ENCODE measurements around the gene CHST8.

Gene CHST8

DNA sequence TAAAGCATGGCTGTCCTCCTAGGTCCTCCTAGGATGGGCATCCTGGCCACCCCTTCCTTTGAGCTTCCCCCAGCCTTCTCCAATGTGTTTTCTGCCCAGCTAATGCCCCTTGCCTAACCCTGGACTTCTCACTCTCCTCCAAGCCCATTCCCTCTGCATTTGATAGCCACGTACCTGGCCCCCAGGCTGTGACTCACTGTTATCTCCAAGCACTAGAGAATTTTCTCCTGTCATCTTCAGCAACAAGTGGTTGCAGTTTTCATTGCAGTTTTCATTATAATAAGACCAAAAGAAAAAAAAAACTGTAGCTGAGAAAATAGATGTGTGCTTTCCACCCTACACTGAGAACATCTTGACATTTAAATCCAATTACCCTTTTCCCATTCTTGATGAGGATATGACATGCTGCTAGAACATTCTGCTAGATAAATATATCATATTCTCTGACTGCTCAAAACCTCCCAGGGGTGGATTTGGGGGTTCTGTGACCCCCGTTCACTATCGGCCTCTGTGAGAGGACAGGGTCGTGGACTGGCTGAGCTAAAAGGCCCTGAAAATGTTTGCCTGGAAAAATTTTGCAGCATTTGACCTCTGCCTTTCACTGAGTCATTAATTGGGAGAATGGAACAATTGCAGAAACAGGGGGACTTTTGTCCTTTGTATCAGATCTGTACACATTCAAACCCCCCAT, 116.1 kb downstream of the CHST8 start:
- DNase-seq (ENCODE audit: low read depth): no peak

DNA sequence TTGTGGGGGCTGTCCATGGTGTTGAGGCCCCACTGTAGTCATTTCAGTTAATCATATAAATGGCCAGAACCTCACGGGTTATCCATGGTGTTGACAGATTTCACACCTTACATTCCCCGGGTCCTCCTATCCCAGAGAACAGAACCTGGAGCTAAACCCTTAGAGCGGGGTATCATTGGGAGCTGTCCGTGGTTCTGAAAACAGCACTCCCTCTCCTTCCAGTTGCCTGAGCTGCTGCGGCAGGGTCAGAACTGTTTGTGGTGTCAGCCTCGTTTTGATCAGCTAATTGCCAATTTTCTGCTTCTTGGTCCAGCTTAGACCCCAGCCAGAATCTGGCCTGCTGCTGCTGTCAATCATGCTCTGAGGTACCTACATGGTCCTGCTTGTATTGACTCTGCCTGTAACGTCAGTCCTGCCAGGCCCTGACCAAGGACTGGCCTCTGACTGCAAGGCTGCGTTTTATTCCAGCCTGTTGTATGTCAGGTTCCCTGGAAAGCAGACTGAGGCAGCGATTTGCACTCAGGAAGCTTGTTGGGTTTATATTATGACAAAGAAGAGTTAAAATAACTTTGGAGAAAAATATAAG, 119.2 kb downstream of the CHST8 start:
- DNase-seq (ENCODE audit: low read depth): peak; percentile 2

DNA sequence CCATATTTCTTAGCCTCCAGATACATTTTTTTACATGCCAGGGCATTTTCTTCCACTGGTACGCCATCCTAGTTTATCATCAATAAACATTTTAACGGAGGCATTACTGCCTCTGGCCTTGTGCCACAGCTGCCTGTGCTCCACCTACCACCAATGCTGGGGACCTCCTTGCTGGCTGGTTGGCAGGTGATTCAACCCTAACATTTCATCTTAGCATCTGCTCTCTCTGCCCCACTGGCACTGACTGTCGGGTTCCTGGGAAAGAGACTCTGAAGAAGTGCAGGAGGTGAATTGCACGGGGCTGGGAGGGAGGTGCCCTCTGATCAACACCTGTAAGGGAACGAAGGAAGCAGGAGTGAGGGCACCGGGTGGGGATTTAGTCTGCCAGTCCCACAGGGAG, 123.5 kb downstream of the CHST8 start:
- DNase-seq (ENCODE audit: low read depth): no peak

GRCh38 chr19:33746159-33746558, 124.4 kb downstream of the CHST8 start:
- DNase-seq (ENCODE audit: low read depth): no peak

DNA sequence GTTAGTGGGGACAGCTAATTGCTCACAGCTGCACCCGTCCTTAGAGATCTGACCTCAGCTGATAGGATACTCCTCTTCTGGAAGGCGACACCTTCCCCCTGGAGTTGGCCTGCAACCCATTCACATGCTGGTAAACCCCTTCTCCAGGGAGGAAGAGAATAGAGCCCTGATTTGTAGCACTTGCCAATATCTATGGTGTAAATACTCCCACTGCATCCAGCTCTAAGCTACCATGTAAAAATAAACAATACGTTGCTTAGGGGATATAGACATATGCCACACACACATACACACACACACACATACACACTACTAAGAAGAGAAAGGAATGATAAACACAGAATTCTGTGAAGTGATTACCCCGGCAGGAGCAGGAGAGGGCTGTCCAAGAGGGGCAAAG, 125.5 kb downstream of the CHST8 start:
- DNase-seq (ENCODE audit: low read depth): no peak

DNA sequence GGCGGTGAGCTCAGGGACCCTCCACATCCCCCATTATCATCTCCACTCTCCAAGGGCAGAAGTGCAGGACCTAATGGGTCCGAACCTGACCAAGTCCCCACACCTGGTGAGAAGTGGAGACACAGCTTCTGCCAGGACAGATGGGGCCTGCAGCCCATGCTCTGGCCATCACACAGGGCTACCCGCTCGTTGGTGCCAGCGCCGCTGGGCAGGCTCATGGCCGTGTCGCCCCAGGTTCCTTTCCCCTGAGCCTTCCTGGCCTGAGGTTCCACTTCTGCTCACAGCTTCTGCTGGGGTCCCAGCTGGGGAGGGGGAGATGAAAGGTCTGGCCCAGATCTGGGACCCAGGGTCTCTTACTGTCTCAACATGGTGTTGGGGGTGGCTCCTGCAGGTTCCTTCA, 126.5 kb downstream of the CHST8 start:
- no peak for DNase-seq (ENCODE audit: low read depth)

GRCh38 chr19:33749016-33749415, 127.3 kb downstream of the CHST8 start:
- DNase-seq (ENCODE audit: low read depth): no peak

DNA sequence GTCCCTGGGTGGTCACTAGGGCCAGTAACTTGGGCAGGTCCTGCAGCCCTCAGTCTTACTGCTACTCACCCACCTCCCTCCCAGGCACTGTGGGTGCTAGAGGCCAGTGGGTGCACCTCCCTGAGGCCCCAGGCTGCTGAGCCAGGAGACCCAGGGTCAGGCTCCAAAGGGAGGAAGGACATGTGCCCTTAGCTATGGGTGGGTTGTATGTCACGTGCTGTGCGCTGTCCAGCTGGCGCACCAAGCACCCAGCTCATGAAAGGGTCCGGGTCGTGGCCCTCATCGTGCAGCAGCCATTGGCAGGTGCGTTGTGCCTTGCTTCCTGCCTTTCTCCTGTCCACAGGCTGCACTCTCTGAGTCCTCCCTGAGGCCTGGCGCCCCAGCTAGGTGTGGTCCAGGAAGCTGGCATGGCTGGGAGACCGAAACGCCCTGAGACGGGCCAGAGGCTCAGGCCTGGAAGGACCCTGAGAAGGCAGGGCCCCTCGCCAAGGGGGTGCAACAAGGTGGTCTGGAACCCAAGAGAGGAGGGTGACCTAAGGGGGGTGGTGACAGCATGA, 127.9 kb downstream of the CHST8 start:
- DNase-seq (ENCODE audit: low read depth): no peak

- no peak for DNase-seq (ENCODE audit: low read depth)
Measured at GRCh38 chr19:33750587-33751435, 129.1 kb downstream of the CHST8 start.

DNA sequence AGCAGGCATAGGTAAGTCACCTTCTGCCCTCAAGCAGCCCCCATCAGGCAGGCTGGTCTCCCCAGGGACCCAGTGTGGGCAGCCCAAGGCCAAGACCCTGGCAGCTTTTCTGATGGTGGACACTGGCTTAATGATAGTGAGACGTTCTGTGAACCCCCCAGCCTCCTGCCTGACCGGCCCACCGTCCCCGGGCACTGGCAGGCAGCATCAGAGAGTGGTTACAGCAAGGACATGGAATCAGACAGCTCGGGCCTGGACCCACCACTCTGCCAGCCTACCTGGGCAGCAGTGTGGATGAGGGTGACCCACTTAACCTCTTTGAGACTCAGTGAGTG, 129.7 kb downstream of the CHST8 start:
- DNase-seq (ENCODE audit: low read depth): no peak

GRCh38 chr19:33752018-33752800, 130.5 kb downstream of the CHST8 start:
- no peak for DNase-seq (ENCODE audit: low read depth)

DNA sequence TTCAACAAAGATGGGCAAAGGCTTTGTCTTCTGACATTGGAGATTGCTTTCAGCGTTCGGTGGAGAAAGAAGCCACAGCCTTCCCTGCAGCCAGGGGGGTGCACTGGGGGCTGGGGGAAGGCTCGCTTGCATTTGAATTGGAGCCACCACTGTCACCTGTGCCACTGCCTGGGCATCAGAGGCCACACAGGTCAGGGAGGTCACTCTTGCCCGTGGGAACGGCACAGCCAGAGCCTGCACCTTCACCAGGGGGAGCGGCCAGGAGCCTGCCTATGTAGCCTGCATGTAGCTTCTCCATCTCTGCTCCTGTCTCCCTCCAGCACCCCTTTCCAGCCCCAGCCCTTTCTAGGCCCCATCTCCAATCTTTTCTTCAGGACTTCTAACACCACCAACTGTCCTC, 131.2 kb downstream of the CHST8 start:
- no peak for DNase-seq (ENCODE audit: low read depth)

DNA sequence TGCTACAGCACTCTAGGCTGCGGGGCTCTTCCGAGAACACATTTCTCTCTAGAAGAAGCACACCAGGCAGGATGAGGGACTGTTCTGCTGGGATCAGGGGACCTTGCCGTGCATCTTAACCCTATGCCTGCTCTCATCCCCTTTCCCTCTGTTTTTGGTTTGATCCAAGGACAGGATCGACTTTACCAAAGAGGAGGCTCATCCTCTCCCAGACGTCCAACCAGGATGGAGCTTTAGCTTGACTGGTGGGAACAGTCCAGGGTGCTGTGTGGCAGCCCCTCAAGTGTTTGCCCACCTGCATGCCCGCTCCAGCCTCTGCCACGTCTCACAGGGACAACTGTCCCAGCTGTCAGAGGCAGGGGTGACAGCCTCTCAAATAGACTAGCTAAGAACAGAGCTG, 132.6 kb downstream of the CHST8 start:
- no peak for DNase-seq (ENCODE audit: low read depth)

GRCh38 chr19:33755099-33756035, 133.6 kb downstream of the CHST8 start:
- no peak for DNase-seq (ENCODE audit: low read depth)

DNA sequence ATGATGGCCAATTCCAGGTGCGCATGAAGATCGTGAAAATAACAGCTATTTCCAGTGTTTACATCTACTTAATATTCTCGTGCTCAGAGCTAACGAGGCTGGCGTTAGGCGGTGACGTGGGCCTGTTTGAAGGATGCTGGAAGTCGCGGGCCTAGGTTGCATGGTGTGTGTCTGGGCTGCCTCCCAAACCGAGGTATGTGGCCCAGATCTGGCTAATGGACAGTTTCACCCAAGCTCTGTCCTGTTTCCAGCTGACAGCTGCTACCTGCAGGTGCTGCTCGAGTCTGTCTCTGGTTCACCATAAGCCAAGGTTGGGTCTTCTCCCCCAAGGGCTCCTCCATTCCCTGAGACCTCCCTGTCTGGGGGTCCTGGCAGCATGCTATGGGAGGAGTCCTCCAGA, 134.4 kb downstream of the CHST8 start:
- DNase-seq (ENCODE audit: low read depth): no peak

DNA sequence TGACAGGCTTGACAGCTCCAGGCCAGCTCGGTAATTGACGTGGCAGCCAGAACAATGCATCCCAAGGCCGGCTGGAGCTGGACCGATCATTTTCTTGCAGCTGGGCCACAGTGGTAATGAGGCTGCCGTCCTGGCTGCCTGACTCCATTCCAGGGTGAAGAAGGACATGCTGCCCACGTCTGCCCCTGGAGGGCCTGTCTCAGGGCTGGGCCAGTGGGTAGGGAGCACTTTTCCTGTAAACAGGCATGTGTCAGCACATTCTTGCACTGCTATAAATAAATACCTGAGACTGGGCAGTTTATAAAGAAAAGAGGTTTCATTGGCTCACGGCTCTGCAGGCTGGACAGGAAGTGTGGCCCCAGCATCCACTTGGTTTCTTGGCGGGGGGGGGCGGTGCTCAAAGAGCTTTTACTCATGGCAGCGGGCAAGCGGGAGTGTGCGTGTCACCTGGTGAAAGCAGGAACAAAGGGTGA, 136.8 kb downstream of the CHST8 start:
- DNase-seq (ENCODE audit: low read depth): no peak

GRCh38 chr19:33759356-33759755, 137.6 kb downstream of the CHST8 start:
- no peak for DNase-seq (ENCODE audit: low read depth)

DNA sequence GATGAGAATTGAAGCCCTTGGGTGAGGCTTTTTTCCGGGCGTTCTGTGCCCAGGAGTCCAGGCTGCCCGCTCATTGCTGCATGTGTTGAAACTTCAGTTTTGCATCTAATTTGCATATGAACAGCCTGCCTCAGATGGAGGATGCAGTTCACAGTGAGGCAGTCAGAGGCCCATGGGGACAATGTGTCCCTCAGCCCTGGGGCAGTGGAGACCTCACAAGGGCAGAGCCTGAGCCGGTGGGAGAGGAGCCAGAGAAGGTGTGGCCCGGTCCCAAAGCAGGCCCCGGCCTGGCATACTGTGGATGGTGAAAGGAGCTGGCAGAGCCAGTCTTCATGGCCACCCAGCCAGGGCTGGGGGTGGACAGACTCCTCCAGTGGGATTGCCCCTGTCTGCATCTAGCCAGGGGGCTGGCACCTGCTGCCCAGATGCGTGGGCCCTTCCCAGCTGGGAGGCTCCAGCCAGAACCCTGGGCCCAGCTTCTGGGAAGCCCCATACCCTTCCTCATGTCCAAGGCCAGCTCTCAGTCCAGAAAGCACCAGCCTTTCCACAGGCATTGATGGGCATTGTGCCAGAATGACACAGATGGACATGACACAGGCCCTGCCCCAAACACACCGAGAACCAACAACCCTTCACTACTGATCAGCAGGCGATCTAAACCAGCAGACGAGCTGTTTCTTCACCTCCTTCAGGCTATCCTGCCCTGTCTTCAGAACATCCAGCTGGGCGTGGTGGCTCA, 142.0 kb downstream of the CHST8 start:
- no peak for DNase-seq (ENCODE audit: low read depth)

DNA sequence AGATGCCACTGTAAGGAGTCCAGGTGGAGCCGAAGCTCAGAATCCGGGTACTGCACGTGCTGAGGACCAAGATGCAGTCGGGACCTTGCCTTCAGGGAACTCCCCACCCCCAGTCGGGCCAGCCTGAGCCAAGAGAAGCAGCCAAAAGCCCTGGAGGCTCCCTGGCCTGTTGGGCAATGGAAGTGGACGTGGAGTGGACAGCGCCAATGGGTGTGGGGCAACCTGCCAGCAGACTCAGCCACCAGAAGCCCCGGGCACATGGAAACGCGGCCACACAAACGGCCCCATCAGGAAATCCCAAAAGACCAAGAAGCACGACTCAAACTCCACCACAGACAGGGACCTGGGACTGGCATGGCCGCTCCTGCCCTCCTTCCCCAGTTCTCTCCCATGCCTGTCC, 144.9 kb downstream of the CHST8 start:
- DNase-seq (ENCODE audit: low read depth): no peak

- DNase-seq (ENCODE audit: low read depth): no peak
Measured at GRCh38 chr19:33767898-33768413, 146.2 kb downstream of the CHST8 start.
